Mucosa of descending colon (tissue), 3 donors: ENCODE results near the gene CSTB. TPM values are rescaled to one million over a fixed set of nuclear protein-coding genes. Genes with fewer than 3 reads are reported as not detected.

Experiments used
- ATAC-seq: fragments of 200-7000 bp; cut with Tn5 transposase; one replicate; pipeline ENCODE4 v1.9.1; 2020; ENCODE audit warnings: mild to moderate bottlenecking, moderate library complexity
- DNase-seq, 3 donors: peaks; one replicate each; pipeline ENCODE4 v3.0.0-alpha.2; 2020
- H3K36me3 ChIP-seq: fragments of 200-600 bp; one replicate; pipeline ENCODE4 v1.8.0; 2021; ENCODE audit warnings: low read depth, mild to moderate bottlenecking
- H3K4me1 ChIP-seq: fragments of 200-600 bp; one replicate; pipeline ENCODE4 v1.8.0; 2021; ENCODE audit warnings: low read depth, mild to moderate bottlenecking
- H3K4me3 ChIP-seq: fragments of 200-600 bp; one replicate; pipeline ENCODE4 v1.8.0; 2021; ENCODE audit warnings: mild to moderate bottlenecking
- H3K9me3 ChIP-seq: fragments of 200-600 bp; one replicate; pipeline ENCODE4 v1.8.0; 2021; ENCODE audit warnings: mild to moderate bottlenecking
- CTCF ChIP-seq: fragments of 200-600 bp; IDR thresholded peaks from one replicate; pipeline ENCODE4 v1.8.0; 2022; ENCODE audit warnings: antibody characterized with exemption, mild to moderate bottlenecking
- intact Hi-C, 2 donors: fragments of 100-400 bp; cut with DNase I in 1 of 2; cut with micrococcal nuclease in 1 of 2; formaldehyde crosslinking; loops; one replicate each; pipeline versions ENCODE4 v1.11.0 to v1.11.1; 2022; cut with DNase I, micrococcal nuclease
- total RNA-seq, 3 donors: library from RNA; stranded (reverse); fragmentation: NEBNext Ultra II Directional in 2 of 3; extraction: Animal tissue kit (Norgen Biotek cat#: 25700) in 2 of 3; gene quantifications; one replicate each; pipeline versions ENCODE4 v1.2.1 to v1.2.4, GENCODE V29; 2021 to 2023
- donor health status: DM: no; HTN: no; CAD: no; lungs with moderate emphysema.
- donor health status: DM: no; HTN: no; CAD: no.
- donor health status: DM: no; HTN: yes; CAD: no.

The CSTB gene
- total RNA-seq, 3 donors from 2014 or later: 36.2 to 64.5 (median 56.8) TPM

- TF ChIP-seq CTCF: no peak
- Histone ChIP-seq H3K36me3 (no peaks in the 10 kb centered on the region), H3K4me1 (no peaks in the 10 kb centered on the region), H3K4me3 (no peak overlapping the region), H3K9me3 (no peaks in the 10 kb centered on the region)
- DNase-seq: no peak
- intact Hi-C loops: no loop called here
- no peak for ATAC-seq
These were observed 14.2 kb downstream of the CSTB start for GRCh38 chr21:43761886-43762285.

GRCh38 chr21:43760391-43760958 is 15.6 kb downstream of the CSTB start:
- TF ChIP-seq CTCF: no peak
- Histone ChIP-seq H3K36me3 (peaks cover 5% of the 10 kb centered on the region), H3K4me3 (no peak overlapping the region), H3K4me1 (no peaks in the 10 kb centered on the region), H3K9me3 (no peaks in the 10 kb centered on the region)
- ATAC-seq (no peak), DNase-seq (no peak)
- intact Hi-C loops: no loop called here

DNA sequence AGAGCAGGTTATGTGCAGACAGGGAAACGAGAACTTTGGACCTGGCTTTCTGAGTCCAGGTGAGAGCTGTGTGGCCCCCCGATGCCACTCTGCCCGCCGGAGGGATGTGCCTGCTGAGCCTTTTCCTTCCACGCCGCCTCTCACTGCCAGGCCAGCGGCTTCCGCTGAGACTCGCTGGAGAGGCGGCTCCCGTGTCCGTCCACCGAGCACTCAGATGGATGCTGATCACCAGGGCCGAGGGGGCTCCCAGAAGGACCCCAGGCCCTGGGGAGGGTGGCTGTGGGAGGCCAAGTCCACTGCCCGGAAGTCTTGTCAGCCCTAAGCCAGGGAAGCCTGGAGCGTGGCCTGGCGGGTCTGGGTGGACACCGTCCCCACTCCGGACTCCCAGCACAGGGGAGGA is 16.5 kb downstream of the CSTB start:
- intact Hi-C loops: no loop called here
- no peak for TF ChIP-seq CTCF
- Histone ChIP-seq H3K9me3 (no peaks in the 10 kb centered on the region), H3K36me3 (peaks cover 5% of the 10 kb centered on the region), H3K4me1 (no peaks in the 10 kb centered on the region), H3K4me3 (no peak overlapping the region)
- no peak for ATAC-seq
- no peak for DNase-seq

DNA sequence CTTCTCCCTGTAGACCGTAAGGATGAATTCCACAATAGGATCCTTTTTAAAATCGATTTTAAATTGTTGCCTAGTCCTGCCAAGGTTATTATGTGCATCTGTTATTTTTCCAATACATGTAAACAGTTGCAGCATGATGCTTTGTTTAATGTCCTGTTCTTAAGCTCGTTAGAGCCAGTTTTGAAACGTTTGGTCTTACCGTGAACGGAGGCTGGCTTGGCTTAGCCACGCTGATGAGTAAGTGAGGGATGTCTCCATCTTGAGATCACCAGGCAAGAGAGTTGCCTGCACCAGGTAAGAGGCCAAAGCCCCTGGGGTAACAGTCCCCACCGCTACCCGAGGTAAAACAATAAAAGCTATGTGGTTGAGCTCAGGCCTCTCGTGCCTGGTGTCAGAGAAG is 17.3 kb downstream of the CSTB start:
- intact Hi-C loops: no loop called here
- Histone ChIP-seq H3K4me3 (no peak overlapping the region), H3K9me3 (no peaks in the 10 kb centered on the region), H3K36me3 (peaks cover 5% of the 10 kb centered on the region), H3K4me1 (no peaks in the 10 kb centered on the region)
- no peak for DNase-seq
- no peak for ATAC-seq
- no peak for TF ChIP-seq CTCF

- Histone ChIP-seq H3K36me3 (peaks cover 5% of the 10 kb centered on the region), H3K4me1 (no peaks in the 10 kb centered on the region), H3K4me3 (no peak overlapping the region), H3K9me3 (no peaks in the 10 kb centered on the region)
- no peak for TF ChIP-seq CTCF
- intact Hi-C loops: no loop called here
- ATAC-seq: no peak
- no peak for DNase-seq
These were observed 17.9 kb downstream of the CSTB start for GRCh38 chr21:43758111-43758641.

GRCh38 chr21:43757601-43758000 is 18.5 kb downstream of the CSTB start:
- Histone ChIP-seq H3K36me3 (peaks cover 7% of the 10 kb centered on the region), H3K4me1 (no peaks in the 10 kb centered on the region), H3K9me3 (no peaks in the 10 kb centered on the region), H3K4me3 (no peak overlapping the region)
- intact Hi-C loops: no loop called here
- ATAC-seq: no peak
- DNase-seq: no peak
- no peak for TF ChIP-seq CTCF
